Motor neuron (in vitro differentiated cells): ENCODE results near the gene MED13. TPM values are rescaled to one million over a fixed set of nuclear protein-coding genes. Genes with fewer than 3 reads are reported as not detected.
"Not testable (repeated sequence)": the region's sequence is repeated elsewhere in the genome, so short reads cannot be mapped to it uniquely, and the experiment has no call there.

Source experiments
- ATAC-seq, 8 experiments: fragments of 200-7000 bp; cut with Tn5 transposase; replicated peaks in 6 of 8; 2 replicates each; pipeline ENCODE4 v1.8.0; 2021; ENCODE audit warnings: mild to moderate bottlenecking in 8 of 8, moderate library complexity in 8 of 8
- H3K27ac ChIP-seq, 2 donors: fragments of 250-450 bp; sonication (Bioruptor Pico); 2 replicates each; pipeline ENCODE4 v1.9.0; 2021; ENCODE audit warnings: antibody characterized with exemption in 2 of 2, mild to moderate bottlenecking in 2 of 2, moderate library complexity in 1 of 2
- H3K4me1 ChIP-seq, 2 donors: fragments of 250-450 bp; sonication (Bioruptor Pico); replicated peaks in 1 of 2; 2 replicates each; pipeline ENCODE4 v1.6.1; 2021; ENCODE audit warnings: antibody characterized with exemption in 2 of 2, mild to moderate bottlenecking in 2 of 2, moderate library complexity in 1 of 2
- H3K4me3 ChIP-seq, 5 donors: fragments of 250-450 bp; sonication (Bioruptor Pico); 2 replicates each; pipeline ENCODE4 v1.9.0; 2021; ENCODE audit warnings: antibody characterized with exemption in 5 of 5, mild to moderate bottlenecking in 5 of 5, moderate library complexity in 4 of 5
- WGBS, 10 experiments: fragments of 450-650 bp; shearing (Covaris generic); methylation state at CpG; one replicate each; pipeline ENCODE4 v1.0.0; 2022; 5-methylcytosine and 5-hydroxymethylcytosine counted together
- in situ Hi-C, 9 experiments: fragments of 400-800 bp; cut with MboI; loops; one replicate each; pipeline ENCODE4 v1.15.0; 2021; ENCODE audit warnings: low sequenced_read_pairs in 9 of 9, low pct_unique_long_range_greater_than_20kb in 2 of 9; ENCODE audit not compliant: unreplicated experiment in 9 of 9
- total RNA-seq, 8 experiments: library from RNA; unstranded; fragments of 300-600 nt; gene quantifications; 2 replicates each; pipeline versions ENCODE4 v1.2.3 to v1.2.4, GENCODE V29; 2022

MED13 gene
- total RNA-seq, 8 experiments from 2014 or later, result 29.6 to 115 (median 38.0) TPM

DNA sequence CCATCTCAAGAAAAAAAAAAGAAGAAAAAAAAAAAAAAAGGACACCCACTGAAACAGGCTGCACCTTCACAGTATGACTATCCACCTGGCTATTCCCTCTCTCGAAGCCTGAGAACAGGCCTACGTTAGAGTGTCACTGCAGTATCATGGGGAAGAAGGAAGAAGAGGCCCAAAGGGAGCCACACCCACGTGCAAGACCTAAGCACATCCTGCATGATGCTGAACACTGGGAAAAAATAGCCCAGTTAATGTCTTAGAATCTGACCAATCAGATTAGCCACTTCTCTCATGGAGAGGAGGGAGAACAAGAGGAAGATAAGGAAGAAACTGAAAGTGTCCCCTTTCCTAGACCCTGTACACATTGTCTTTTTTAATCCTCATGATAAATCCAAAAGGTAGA lies 19.5 kb upstream of the MED13 start:
- 67 to 100% (median 89%) methylated on average over 1 to 3 of the region's 3 CpGs; no CpG with 5 or more reads in 2 of the 10 experiments for WGBS, 10 experiments
- Histone ChIP-seq H3K4me3 (no peak overlapping the region), H3K27ac (no peak overlapping the region), H3K4me1 (no peaks in the 10 kb centered on the region)
- no peak for ATAC-seq
- in situ Hi-C loops, result no loop called here

DNA sequence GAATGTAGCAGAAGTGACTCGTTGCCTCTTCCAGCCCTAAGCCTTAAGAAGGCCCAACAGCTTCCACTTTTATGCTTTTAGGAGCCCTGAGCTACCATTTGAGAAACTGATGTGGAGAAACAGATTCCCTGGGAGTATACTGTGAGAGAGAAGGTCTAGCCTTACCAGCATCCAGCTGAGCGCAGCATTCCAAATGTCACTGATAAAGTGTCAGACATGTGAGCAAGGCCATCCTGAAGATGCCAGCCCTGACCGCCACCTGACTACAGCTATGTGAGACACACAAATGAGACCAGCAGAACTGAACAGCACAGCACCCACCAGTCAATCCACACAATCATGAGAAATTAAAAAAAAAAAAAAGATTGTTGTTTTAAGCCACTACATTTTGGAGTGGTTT lies 18.6 kb upstream of the MED13 start:
- 80 to 100% (median 96%) methylated on average over 1 to 2 of the region's 3 CpGs; no CpG with 5 or more reads in 2 of the 10 experiments for WGBS, 10 experiments
- in situ Hi-C loops, result no loop called here
- Histone ChIP-seq H3K4me1 (no peaks in the 10 kb centered on the region), H3K4me3 (no peak overlapping the region), H3K27ac (no peak overlapping the region)
- no peak for ATAC-seq

DNA sequence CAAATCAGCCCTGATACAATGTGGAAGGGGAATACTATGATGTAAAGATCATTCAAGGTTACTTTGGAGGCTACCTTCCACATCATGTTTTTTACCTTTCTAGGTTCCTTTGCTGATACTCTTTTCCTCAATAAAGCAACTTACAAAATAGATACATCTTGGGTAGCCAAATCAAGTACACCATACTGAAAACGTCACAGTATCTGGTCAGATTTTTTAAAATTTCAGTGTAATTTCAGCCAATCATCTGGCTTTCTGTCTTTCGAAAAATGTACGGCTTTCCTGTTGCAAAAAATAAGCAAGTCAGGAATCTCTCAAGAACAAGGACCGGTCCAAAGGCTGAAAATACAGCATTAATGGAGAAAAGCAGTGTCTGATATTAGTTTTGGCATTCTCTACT lies 15.6 kb upstream of the MED13 start:
- ATAC-seq, result no peak
- Histone ChIP-seq H3K4me1 (no peaks in the 10 kb centered on the region), H3K4me3 (no peak overlapping the region), H3K27ac (no peak overlapping the region)
- in situ Hi-C loops, result no loop called here
- 63 to 100% (median 87%) methylated on average over 1 to 4 of the region's 4 CpGs for WGBS, 10 experiments

DNA sequence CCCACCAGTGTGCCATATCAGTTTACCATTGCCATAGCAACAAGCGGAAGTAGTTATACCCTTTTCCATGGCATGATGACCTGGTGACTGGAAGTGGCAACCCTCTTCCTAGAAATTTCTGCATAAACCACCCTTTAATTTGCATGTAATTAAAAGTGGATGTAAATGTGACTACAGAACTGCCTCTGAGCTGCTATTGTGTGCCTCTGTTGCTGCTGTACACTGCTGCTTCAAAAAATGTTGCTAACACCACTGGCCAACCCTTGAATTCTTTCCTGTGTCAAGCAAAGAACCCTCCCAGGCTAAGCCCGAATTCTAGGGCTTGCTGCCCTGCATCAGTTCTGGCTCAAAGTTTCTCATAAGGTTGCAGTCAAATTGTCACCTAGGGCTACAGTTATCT lies 12.9 kb upstream of the MED13 start:
- no peaks in the 10 kb centered on the region for H3K4me1 ChIP-seq
- no peak overlapping the region for H3K4me3 ChIP-seq
- 49 to 100% (median 87%) methylated on average over 1 to 2 of the region's 2 CpGs; no CpG with 5 or more reads in 2 of the 10 experiments for WGBS, 10 experiments
- no peak overlapping the region for H3K27ac ChIP-seq
- peak in 3 of 8 experiments; percentile 60 to 91 (median 80) for ATAC-seq
- in situ Hi-C loops, result no loop called here

DNA sequence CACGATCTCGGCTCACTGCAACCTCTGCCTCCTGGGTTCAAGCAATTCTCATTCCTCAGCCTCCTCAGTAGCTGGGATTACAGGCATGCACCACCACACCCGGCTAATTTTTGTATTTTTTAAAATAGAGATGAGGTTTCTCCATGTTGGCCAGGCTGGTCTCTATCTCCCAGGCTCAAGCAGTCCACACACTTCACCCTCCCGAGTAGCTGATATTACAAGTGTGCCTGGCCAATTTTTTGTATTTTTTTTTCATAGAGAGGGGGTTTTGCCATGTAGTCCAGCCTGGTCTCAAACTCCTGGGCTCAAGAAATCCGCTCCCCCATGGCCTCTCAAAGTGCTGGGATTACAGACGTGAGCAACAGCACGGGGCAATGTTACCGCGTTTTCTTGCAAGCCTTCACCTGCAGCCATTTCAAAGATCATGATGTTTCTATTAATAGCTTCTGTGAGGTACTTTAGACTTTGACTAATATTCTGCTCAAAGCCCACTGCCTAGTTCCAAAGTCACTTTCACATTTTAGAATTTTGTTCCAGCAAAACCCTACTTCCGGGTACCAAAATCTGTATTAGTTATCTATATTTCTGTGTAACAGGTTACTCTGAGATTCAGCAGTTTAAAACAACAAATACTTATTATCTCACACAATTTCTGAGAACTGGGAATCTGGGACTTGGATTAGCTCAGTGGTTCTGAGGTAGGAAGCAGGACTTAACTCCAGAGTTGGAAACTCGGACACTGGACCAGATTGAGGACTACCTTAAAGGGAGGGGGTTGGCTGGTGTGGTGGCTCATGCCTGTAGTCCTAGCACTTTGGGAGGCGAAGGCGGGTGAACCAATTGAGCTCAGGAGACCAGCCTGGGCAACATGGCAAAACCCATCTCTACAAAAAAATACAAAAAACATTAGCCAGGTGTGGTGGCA lies 12.0 kb upstream of the MED13 start:
- ATAC-seq, result no peak
- WGBS, 10 experiments, result 65 to 100% (median 93%) methylated on average over 3 to 13 of the region's 13 CpGs; no CpG with 5 or more reads in 1 of the 10 experiments
- Histone ChIP-seq H3K27ac (no peak overlapping the region), H3K4me3 (no peak overlapping the region), H3K4me1 (no peaks in the 10 kb centered on the region)
- in situ Hi-C loops, result no loop called here

DNA sequence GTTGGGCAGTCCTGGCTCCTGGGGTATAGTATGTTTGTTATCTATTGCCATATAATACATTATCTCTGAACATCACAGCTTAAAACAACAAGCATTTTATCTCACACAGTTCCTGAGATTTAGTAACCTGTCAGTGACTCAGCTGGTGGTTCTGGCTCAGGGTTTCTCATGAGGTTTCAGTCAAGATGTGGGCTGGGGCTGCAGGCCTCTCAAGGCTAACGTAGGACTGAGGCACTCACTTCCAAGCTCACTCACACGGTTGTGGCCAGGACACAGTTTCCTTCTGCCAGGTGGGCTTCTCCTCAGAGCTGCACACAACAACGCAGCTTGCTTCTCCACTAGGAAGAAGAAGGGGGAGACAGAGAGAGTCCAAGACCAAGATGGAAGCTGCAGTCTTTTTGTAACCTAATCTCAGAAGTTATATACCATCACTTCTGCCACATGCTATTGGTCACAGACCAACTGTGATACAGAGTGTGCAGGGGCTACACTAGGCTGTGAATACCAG lies 10.3 kb upstream of the MED13 start:
- in situ Hi-C loops, result no loop called here
- Histone ChIP-seq H3K4me1 (no peaks in the 10 kb centered on the region), H3K4me3 (no peak overlapping the region), H3K27ac (no peak overlapping the region)
- ATAC-seq, result no peak
- WGBS, 10 experiments, result 58 to 100% (median 80%) methylated on average over 1 to 3 of the region's 3 CpGs; no CpG with 5 or more reads in 5 of the 10 experiments

DNA sequence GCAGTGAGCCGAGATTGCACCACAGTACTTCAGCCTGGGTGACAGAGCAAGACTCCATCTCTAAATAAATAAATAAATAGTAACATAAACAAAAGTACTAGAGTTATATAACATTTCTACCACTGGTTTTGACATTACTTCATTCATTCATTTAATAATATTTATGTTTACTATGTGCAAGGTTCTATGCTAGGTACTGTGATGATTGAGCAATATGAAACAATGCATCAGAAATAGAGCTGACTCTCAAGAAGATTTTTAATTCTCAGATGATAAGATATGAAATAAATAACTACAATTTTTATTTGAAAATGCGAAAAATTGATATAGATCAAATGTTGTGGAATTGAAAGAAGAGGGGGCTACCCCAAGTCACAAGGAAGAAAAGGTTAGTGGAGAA lies 8.9 kb upstream of the MED13 start:
- no peak overlapping the region for H3K4me3 ChIP-seq
- ATAC-seq, result no peak
- WGBS, 10 experiments, result 20 to 100% (median 100%) methylated on average over 1 to 2 of the region's 2 CpGs; no CpG with 5 or more reads in 1 of the 10 experiments
- in situ Hi-C loops, result no loop called here
- no peaks in the 10 kb centered on the region for H3K4me1 ChIP-seq
- no peak overlapping the region for H3K27ac ChIP-seq

DNA sequence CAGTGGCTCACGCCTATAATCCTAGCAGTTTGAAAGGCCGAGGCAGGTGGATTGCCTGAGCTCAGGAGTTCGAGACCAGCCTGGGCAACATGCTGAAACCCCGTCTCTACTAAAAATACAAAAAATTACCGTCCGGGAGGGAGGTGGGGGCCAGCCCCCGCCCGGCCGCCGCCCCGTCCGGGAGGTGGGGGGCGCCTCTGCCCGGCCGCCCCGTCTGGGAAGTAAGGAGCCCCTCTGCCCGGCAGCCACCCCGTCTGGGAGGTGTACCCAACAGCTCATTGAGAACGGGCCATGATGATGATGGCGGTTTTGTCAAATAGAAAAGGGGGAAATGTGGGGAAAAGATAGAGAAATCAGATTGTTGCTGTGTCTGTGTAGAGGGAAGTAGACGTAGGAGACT lies 7.8 kb upstream of the MED13 start:
- H3K27ac ChIP-seq, in situ Hi-C loops, H3K4me1 ChIP-seq, ATAC-seq, H3K4me3 ChIP-seq: not testable (repeated sequence)
- WGBS, 10 experiments, result 80 to 100% (median 94%) methylated on average over 1 to 3 of the region's 21 CpGs; no CpG with 5 or more reads in 6 of the 10 experiments

DNA sequence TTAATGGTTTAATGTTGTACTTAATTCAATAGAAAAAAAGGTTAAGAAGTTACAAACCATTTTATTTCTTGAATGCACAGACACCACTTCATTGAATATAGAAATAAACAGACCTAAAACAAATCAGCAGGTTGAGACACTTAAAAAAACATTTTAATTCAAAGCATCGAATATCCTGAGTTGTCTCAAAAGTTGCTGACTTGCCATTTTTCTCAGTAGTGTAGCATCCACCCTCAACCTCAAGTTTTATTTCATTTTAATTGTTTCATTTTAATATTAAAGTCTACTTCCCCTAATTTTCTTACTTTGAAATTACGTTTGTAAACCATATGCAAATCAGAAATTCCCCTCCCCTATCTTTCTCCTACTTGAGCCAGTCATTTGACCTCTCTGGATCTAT lies 5.8 kb upstream of the MED13 start:
- H3K4me3 ChIP-seq, result no peak overlapping the region
- ATAC-seq, result no peak
- in situ Hi-C loops, result no loop called here
- H3K4me1 ChIP-seq, result no peaks in the 10 kb centered on the region
- H3K27ac ChIP-seq, result no peak overlapping the region
- WGBS, 10 experiments, result 20 to 100% (median 73%) methylated on average over 2 of the region's 2 CpGs

DNA sequence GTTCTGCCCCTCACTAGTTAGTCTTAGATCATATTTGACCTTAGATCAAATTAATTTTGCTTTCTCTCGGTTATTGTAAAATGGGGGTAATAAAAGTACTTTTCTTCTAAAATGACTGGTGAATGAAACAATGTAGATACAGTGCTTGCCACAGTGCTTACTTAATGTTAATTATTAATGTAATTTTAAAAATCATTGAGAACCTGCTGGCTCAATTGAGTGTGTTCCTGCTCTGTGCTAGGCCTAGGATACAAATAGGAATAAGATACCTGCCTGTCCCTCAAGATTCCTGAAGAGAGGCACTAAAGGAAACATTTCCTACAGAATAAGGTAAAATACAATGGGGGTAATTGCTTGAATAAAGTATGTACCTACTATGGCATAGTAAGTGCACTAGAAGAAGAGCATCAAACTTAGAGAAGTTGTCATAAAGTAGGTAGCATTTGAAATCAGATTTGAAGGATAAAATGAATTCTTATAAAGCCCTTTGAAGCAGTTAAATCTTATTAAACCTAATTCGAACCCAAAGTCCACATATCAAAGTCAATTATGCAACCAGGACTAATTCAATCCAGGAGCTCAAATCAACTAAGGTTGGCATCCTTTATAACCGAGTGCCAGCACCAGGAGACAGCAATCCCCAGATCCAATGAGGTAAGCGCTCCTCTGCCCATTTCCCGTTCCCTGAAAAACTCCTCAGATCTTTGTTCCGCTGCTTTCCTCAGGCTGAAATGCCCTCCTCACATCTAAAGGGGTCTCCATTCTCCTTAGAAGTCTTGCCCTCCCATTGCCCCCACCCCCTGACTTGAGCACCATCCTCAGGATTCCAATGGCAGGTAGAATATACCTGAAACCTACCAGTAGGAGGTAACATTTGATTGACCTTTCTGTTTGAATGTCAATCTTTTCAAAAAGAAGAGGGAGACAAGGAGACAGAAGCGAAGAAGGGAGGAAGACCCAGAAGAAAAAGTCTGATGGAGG lies 2.4 kb upstream of the MED13 start:
- 69 to 96% (median 81%) methylated on average over 2 to 7 of the region's 7 CpGs for WGBS, 10 experiments
- ATAC-seq, result no peak
- Histone ChIP-seq H3K4me1 (peaks cover 0 to 8% of the 10 kb centered on the region in 2 donors), H3K4me3 (no peak overlapping the region), H3K27ac (no peak overlapping the region)
- in situ Hi-C loops, result no loop called here

DNA sequence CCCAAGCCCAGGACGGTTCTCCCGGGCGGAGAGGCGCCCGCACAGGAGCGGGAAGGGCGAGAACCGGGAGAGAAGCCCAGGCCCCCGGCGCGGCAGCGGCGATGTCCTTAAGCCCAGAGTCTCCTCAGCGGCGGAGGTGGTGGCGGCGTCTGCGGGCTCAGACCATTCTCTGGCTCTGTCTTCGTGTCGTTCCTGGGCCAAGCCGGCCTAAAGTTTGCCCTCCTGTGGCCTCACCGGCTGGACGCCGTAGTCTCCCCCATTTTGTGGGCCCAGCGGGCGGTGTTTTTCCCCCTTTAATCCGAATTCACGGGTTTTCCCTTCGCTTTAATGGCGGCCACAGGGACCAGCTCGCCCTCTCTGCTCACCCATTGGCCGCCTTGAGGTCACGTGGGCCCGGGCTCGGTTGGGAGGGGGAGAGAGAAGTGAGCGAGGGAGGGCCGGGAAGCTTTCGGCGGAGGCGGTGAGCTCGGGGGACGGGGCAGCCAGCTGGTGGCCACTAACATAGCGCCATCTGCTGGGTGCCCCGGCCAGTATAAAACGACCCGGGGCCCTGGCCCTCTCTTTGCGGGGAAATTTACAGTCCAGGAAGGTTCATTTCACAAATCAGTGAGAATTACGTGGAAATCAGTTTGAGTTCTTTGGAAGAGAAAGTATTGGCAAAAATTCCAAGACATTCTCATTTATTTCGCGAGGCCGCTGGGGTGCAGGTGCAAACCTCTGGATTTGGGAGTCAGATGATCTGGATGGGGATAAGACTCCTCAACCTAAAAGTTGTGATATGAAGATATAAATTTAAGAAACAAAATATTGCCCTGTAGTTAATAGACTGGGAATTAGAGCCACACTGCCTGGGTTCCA lies 762 bp upstream of the MED13 start:
- H3K4me3 ChIP-seq, result peak overlapping the region; percentile 95 to 99 (median 96)
- ATAC-seq, result peak; percentile 91 to 97 (median 96)
- H3K4me1 ChIP-seq, result peaks cover 0 to 17% of the 10 kb centered on the region in 2 donors
- 0 to 18% (median 0%) methylated on average over 1 to 18 of the region's 51 CpGs; no CpG with 5 or more reads in 2 of the 10 experiments for WGBS, 10 experiments
- H3K27ac ChIP-seq, result peak overlapping the region; percentile 98 to 99
- in situ Hi-C loops, result no loop called here
